Measurements from ENCODE around the gene TTC39B.

Gene TTC39B

DNA sequence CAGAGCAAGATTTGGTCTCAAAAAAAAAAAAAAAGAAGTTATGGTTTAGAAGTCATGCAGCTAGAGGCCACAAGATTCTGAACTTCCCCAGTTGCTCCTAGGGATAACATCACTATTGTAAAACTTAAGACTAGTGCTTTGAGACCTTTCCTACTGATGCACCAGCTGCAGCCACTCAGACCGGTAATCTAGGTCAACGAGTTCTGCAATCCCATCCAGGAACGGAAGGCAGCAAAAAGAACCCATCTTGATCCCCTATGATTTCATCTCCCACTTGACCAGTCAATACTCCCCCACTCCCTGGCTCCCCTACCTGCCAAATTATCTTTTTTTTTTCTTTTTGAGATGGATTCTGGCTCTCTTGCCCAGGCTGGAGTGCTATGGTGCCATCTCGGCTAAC lies 46.9 kb upstream of the TTC39B start:
- Histone ChIP-seq H2AFZ (ENCODE audit: low read length) (no peak overlapping the region), H3K27ac (ENCODE audit: low read length) (no peak overlapping the region), H3K9ac (ENCODE audit: low read length) (no peak overlapping the region), H3K9me2 (replicated peaks; ENCODE audit: insufficient read depth, low read length) (no peaks in the 10 kb centered on the region), H3K27me3 (replicated peaks; ENCODE audit: insufficient read depth, low read length) (no peaks in the 10 kb centered on the region), H3K4me1 (ENCODE audit: low read length) (no peaks in the 10 kb centered on the region), H4K20me1 (ENCODE audit: insufficient read depth, low read length) (no peaks in the 10 kb centered on the region), H3K4me2 (ENCODE audit: low read depth, low read length) (no peak overlapping the region), H3K4me3 (ENCODE audit: low read length) (no peak overlapping the region), H3K9me3 (replicated peaks; ENCODE audit: insufficient read depth, low read length) (no peaks in the 10 kb centered on the region), H3K79me2 (ENCODE audit: low read length) (no peaks in the 10 kb centered on the region), H3F3A (ENCODE audit: insufficient read depth, low read length) (no peaks in the 10 kb centered on the region), H3K36me3 (replicated peaks; ENCODE audit: insufficient read depth, low read length) (no peaks in the 10 kb centered on the region)
- no peak for TF ChIP-seq EZH2phosphoT487 (IDR thresholded peaks at IDR 0.05; ENCODE audit: low read length)
- TF ChIP-seq, protein P1, sequence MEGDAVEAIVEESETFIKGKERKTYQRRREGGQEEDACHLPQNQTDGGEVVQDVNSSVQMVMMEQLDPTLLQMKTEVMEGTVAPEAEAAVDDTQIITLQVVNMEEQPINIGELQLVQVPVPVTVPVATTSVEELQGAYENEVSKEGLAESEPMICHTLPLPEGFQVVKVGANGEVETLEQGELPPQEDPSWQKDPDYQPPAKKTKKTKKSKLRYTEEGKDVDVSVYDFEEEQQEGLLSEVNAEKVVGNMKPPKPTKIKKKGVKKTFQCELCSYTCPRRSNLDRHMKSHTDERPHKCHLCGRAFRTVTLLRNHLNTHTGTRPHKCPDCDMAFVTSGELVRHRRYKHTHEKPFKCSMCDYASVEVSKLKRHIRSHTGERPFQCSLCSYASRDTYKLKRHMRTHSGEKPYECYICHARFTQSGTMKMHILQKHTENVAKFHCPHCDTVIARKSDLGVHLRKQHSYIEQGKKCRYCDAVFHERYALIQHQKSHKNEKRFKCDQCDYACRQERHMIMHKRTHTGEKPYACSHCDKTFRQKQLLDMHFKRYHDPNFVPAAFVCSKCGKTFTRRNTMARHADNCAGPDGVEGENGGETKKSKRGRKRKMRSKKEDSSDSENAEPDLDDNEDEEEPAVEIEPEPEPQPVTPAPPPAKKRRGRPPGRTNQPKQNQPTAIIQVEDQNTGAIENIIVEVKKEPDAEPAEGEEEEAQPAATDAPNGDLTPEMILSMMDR (IDR thresholded peaks at IDR 0.05; ENCODE audit: low read length): no peak
- no peak for TF ChIP-seq EZH2 (optimal IDR thresholded peaks at IDR 0.05; ENCODE audit: low read depth, low read length)
- DNase-seq: no peak

DNA sequence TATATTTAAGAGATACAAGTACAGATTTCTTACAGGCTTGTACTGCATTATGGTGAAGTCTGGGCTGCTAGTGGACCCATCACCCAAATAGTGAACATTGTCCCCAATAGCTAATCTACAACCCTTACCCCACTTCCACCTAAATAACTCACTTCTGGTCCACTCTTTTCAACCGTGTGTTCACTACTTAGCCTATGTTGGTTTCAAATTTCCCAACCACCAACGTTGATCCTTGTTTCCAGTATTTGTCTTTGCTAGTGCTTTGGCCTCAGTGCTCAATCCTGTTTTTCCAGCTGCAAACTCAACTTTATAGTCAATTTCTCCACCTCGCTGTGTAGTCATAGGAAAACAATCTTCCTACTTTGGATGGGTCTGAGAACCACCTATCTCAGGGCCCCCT lies 45.3 kb upstream of the TTC39B start:
- Histone ChIP-seq H3K4me1 (ENCODE audit: low read length) (no peaks in the 10 kb centered on the region), H3K36me3 (replicated peaks; ENCODE audit: insufficient read depth, low read length) (no peaks in the 10 kb centered on the region), H3K9ac (ENCODE audit: low read length) (no peak overlapping the region), H3K4me2 (ENCODE audit: low read depth, low read length) (no peak overlapping the region), H3K79me2 (ENCODE audit: low read length) (no peaks in the 10 kb centered on the region), H2AFZ (ENCODE audit: low read length) (no peak overlapping the region), H3K27ac (ENCODE audit: low read length) (no peak overlapping the region), H3F3A (ENCODE audit: insufficient read depth, low read length) (no peaks in the 10 kb centered on the region), H3K9me3 (replicated peaks; ENCODE audit: insufficient read depth, low read length) (no peaks in the 10 kb centered on the region), H3K9me2 (replicated peaks; ENCODE audit: insufficient read depth, low read length) (no peaks in the 10 kb centered on the region), H3K27me3 (replicated peaks; ENCODE audit: insufficient read depth, low read length) (no peaks in the 10 kb centered on the region), H3K4me3 (ENCODE audit: low read length) (no peak overlapping the region), H4K20me1 (ENCODE audit: insufficient read depth, low read length) (no peaks in the 10 kb centered on the region)
- no peak for DNase-seq
- TF ChIP-seq, protein P1 (IDR thresholded peaks at IDR 0.05; ENCODE audit: low read length): no peak
- TF ChIP-seq EZH2phosphoT487 (IDR thresholded peaks at IDR 0.05; ENCODE audit: low read length): no peak
- TF ChIP-seq EZH2 (optimal IDR thresholded peaks at IDR 0.05; ENCODE audit: low read depth, low read length): no peak

DNA sequence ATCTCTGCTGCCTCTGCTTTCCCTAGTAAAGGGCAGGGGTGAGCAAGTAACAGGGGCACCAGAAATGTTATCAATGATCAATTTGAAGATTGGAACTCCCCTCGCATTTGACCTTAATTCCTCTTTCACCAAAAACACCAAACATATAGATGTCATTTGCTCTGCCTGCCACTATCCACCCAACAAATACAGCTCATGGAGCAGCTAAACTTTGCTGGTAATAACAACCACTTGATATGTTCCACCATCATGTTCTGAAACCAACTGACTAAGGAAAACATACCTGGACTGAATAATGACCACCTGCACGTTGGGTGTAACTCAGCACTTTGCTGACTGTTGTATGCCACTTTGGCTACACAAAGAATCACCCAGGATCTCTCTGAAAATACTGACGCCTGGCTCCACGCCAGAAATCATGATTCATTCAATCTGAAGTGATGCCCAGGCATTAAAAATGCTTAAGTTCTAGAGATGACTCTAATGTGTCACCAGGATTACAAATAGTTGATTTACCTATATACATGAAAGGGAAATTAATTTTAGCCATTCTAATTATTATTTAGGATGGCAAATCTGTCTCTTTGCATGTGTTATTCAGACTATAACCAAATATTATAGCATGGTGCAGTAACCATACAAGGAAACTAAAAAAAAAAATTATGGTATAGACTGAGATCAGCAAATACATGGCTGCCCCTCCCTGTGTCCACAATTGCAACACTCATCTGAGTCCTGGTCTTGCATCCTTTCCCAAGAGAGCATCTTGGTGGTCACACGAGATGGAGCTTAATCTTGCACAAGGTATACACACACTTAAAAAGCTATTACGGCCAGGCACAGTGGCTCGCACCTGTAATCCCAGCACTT lies 43.1 kb upstream of the TTC39B start:
- H2AFZ ChIP-seq (ENCODE audit: low read length): no peak overlapping the region
- TF ChIP-seq, protein P1 (IDR thresholded peaks at IDR 0.05; ENCODE audit: low read length): no peak
- TF ChIP-seq EZH2phosphoT487 (IDR thresholded peaks at IDR 0.05; ENCODE audit: low read length) (no peak), EZH2 (optimal IDR thresholded peaks at IDR 0.05; ENCODE audit: low read depth, low read length) (no peak)
- H3K27me3 ChIP-seq (replicated peaks; ENCODE audit: insufficient read depth, low read length): no peaks in the 10 kb centered on the region
- H3K79me2 ChIP-seq (ENCODE audit: low read length): no peaks in the 10 kb centered on the region
- H3K4me3 ChIP-seq (ENCODE audit: low read length): no peak overlapping the region
- DNase-seq: no peak
- H3K4me1 ChIP-seq (ENCODE audit: low read length): no peaks in the 10 kb centered on the region
- no peaks in the 10 kb centered on the region for H3K9me2 ChIP-seq (replicated peaks; ENCODE audit: insufficient read depth, low read length)
- no peaks in the 10 kb centered on the region for H3K9me3 ChIP-seq (replicated peaks; ENCODE audit: insufficient read depth, low read length)
- no peaks in the 10 kb centered on the region for H4K20me1 ChIP-seq (ENCODE audit: insufficient read depth, low read length)
- no peaks in the 10 kb centered on the region for H3F3A ChIP-seq (ENCODE audit: insufficient read depth, low read length)
- no peak overlapping the region for H3K27ac ChIP-seq (ENCODE audit: low read length)
- H3K4me2 ChIP-seq (ENCODE audit: low read depth, low read length): no peak overlapping the region
- H3K9ac ChIP-seq (ENCODE audit: low read length): no peak overlapping the region
- H3K36me3 ChIP-seq (replicated peaks; ENCODE audit: insufficient read depth, low read length): no peaks in the 10 kb centered on the region

All from MM.1S (cell line).